DMS 273 (cell line): Measurements from ENCODE around the gene CSMD2.
"Not testable (repeated sequence)": the region's sequence is repeated elsewhere in the genome, so short reads cannot be mapped to it uniquely, and the experiment has no call there.

Experiments
- DNase-seq: peaks from one replicate; lab custom pipeline; 2025; ENCODE audit not compliant: unreplicated experiment; lab: John Stamatoyannopoulos, UW

The CSMD2 gene

GRCh38 chr1:33516428-33516827 lies 648.6 kb downstream of the CSMD2 start:
- no peak for DNase-seq

DNA sequence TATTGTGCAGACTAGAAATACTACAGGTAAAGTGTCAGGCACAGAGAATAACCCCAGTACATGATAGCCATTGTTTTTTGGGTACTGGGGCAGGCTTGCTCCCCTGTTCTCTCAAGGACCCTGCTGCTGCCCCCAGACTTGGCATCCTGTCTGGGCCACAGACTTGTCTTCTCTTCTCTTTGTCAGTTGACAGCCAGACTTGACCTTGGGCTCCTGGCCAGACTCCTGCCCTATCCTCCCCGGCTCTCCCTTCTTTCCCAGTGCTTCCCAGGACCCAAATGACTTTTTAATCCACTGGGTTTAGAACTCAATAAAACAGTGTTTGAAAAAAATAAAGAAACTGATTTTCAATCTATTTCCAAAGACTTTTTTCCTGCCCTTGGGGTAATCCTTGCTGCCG lies 649.4 kb downstream of the CSMD2 start:
- DNase-seq: no peak

DNA sequence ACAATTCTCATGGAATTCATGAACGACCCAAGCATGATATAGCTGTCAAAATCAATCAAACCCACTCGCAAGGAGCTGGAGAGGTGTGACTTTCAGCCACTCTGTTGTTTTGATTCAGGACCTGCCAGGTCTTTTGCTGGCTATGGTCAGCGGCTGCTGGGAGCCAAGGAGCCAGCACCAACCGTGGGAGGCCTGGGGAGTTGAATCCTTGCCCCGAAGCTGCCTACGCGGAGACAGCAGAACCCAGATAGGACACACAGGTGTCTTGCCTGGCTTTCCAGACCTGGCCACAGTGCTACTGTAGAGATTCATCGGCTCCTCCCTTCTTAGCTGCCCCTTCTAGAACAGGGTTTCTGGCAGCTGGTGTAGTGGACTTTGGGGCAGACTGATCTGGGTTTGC lies 649.9 kb downstream of the CSMD2 start:
- DNase-seq: no peak

- DNase-seq: no peak
Observed at GRCh38 chr1:33512226-33513011, 652.6 kb downstream of the CSMD2 start.

- DNase-seq: not testable (repeated sequence)
Observed at GRCh38 chr1:33509276-33509675, 655.8 kb downstream of the CSMD2 start.

DNA sequence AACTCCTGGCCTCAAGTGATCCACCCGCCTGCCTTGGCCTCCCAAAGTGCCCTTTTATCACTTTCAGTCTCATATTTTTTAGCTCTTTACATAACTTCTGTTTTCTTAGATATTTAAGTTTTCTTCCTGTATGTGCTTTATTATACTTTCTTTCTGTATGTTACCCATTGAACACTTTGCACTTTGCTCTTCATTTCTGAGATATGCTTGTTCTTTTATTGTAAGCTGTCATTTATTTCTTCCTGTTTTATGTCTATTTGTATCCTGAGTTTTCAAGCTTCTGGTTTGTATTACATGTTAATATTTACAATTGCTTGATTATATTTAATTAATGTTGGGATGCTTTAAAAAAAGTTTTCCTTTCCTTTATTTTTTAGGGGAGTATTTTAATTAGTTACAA lies 656.9 kb downstream of the CSMD2 start:
- no peak for DNase-seq

GRCh38 chr1:33507661-33508060 lies 657.4 kb downstream of the CSMD2 start:
- DNase-seq: no peak

DNA sequence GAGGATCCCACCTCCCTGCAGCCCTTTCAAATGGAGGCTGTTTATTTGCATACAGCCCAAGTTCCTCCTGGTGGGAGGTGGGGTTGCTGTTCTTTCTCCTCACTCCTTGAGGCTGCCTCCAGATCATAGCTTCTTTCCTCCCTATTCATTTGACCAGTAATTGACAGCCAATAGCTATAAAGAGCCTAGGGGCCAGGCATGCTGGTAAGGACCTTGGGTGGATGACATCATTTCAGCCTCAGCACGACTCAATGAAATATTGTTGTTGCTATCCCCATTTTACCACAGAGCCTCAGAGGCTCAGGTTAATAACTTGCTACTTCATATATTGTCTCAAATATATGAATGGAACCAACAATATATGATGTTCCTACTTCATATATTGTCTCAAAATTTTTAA lies 661.5 kb downstream of the CSMD2 start:
- no peak for DNase-seq

GRCh38 chr1:33502726-33503125 lies 662.3 kb downstream of the CSMD2 start:
- DNase-seq: no peak

DNA sequence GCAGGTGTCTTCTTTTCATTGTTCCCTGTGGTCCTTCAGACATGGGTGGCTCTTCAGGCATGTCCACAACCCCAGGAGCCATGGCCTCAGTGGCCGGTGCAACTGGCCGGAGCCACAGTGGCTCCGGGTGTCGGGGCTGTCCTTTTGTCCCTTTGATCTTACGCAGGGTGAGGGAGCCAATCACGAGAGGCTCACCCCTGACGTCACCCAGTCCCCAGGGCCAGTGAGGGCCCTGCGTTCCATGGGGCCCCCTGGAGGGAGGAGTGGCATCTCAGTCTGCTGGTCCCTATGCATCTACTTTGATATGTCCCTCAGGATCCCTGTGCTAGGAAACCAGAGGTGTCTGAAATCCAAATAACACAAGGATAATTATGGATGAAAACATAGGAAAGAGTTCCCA lies 663.3 kb downstream of the CSMD2 start:
- no peak for DNase-seq

- DNase-seq: no peak
Observed at GRCh38 chr1:33501309-33501708, 663.7 kb downstream of the CSMD2 start.

DNA sequence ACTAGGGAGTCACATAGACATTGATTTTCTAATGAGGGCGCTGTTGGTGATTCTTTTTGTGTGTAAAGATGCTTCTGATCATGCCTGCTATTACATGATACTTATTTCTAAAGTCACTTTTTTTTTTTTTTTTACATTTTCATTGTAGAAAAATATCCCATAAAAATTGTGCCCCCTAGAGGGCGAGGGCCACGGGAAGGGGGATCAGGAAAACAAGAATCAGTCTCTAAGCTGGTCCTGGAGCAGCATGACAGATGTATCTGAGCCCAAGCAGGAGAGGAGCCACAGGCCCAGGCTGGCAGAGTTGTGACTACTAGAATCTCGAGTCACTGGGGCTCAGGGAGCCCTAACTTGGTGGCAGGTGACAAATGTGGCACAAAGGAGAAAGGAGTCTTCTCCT lies 664.5 kb downstream of the CSMD2 start:
- peak; percentile 30 for DNase-seq

- DNase-seq: no peak
Observed at GRCh38 chr1:33497410-33497809, 667.6 kb downstream of the CSMD2 start.

GRCh38 chr1:33494929-33495328 lies 670.1 kb downstream of the CSMD2 start:
- DNase-seq: no peak

DNA sequence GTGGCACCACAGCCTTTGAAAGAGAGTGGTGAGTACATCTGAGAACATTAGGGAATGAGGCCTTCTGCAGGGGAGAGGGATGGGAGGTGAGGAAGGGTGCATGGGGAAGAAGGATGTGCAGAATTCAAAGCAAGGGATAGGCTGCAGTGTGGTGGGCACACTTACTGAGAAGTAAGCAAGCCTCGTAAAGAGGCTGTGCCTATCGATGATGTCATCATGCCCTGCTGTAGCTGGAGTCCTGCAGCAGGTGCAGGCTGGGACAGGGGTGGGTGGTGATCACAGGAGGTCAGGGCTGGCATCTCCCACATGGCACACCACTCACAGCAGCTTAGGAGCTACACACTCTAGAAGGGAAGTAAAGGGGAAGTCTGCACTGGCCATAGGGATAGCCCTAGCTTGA lies 676.4 kb downstream of the CSMD2 start:
- no peak for DNase-seq

GRCh38 chr1:33482412-33482811 lies 682.6 kb downstream of the CSMD2 start:
- no peak for DNase-seq

- DNase-seq: no peak
Observed at GRCh38 chr1:33477451-33477850, 687.6 kb downstream of the CSMD2 start.

DNA sequence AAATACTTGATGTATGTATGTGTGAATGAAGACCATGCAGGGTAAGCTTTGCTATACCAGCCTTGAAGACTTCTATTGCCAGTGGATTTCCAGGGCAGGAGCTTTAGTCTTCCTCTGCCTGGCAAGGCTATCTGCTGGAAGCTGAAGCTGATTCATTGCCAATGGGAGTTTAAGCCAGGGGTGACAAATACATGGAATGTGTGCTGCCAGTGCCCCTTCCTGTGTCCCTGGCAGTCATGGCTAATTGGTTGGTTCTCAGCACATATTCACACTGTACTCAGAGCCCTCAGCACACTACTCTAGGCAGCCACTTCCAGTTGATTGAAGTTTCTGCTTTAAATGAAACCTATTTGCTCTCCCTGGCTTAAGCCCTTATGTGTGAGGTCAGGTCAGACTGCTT lies 691.1 kb downstream of the CSMD2 start:
- DNase-seq: no peak

DNA sequence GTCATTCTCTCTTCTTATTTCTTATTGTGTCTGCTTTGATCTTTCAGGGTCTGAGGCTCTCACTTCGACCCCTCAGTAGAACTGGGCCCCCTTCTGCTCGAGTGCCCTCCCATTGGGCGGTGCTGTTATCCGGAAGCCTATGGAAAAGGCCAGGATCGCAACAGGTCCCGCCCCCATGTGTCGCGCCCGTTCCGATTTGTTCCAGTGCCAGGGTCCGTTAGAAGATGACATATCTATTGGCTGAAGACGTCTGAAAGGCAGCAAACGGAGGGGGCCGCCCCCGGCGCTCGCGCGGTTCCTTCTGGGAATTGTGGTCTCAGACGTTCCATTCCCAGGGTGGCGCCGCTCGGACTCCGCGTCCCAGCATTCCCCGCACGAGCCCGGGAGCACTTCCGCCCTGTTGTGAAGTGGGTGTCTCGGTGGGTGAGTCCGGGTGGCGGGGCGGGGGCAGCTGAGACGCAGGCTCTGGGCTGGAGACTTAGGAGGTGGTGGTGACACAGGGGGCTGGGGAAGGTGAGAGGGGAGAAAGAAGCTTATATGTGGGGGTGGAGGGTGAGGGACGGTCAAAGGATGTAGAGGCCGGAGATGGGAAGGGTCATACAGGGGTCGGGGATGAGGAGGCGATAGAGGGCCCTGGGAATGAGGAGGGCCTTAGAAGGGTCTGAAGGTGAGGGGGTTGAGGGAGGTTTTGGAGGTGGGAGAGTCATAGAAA lies 692.6 kb downstream of the CSMD2 start, which contains the start of gene ZSCAN20:
TSS of gene ZSCAN20 (plus strand) at position 377 of the 712 bp plus-strand sequence. CDS start 6,644 bp downstream, outside the sequence.
- DNase-seq: peak; percentile 99

DNA sequence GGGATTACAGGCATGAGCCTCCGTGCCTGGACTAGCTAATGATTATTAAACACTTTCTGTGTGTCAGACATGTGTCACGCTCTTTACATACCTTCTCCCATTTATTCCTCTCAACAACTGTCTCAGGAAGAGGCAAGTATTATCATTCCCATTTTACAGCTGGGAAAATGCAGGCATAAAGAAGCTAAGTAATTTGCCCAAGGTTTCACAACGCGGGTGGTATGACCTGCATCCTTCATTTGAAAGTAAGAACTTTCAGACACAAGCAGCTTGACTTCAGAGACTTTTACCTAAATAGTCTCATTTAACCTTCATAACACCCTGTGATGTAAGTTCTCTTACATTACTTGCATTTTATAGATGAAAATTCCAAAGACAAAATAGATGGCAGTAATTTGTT lies 693.6 kb downstream of the CSMD2 start:
- DNase-seq: no peak

DNA sequence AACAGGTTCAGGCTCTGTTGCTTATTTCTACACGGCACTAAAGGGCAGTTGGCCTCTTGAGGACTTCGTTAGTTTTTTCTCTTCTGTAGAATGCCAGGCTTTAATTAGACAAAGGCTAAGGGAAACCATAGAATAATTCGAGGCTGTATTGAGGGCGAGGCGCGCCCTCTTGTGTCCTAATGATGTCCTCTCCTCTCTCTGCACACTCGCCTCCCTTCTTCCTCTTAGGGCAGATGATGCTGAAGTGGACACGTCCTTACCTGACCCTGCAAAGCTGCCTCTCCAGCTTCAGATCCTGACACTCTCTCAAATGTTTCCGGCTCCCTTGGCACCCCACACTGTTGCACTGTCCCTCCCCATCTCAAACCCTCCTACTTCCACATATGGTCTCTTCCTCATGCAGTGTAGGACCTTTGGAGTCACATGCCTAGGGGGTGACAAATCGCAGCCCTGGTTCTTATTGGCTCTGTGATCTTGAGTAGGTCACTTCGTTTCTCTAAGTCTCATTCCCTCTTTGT lies 694.5 kb downstream of the CSMD2 start:
- DNase-seq: peak; percentile 92

DNA sequence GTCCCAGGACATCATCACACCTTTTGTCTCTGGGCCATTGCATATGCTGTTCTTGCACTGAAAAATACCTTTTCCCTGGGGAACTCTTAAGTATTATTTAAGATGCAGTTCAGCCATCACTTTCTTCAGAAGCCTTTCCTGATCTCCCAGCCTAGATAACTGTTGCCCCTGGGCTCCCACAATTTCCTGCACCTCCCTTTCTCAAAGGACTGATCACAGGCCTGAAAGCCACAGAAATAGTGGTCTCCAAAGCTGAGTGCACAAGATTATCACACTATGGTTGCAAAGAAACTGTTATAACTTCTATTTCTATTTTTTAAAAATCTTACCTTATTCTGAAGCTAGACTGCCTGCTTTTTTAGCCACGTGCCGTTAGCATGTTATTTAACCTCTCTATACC lies 695.3 kb downstream of the CSMD2 start:
- no peak for DNase-seq
